ENCODE data around the gene FBXO28. TPM values are rescaled to one million over a fixed set of nuclear protein-coding genes. Genes with fewer than 3 reads are reported as not detected.

Gene FBXO28
- total and polyA plus RNA-seq, 10 of the 15 experiments (the other 5 are each of a cell fraction or from before 2014, with no cell fraction given), result 4.3 to 23.2 (median 18.4) TPM

GRCh38 chr1:224201853-224202252 is 87.9 kb downstream of the FBXO28 start:
- Histone ChIP-seq H3K36me3 (ENCODE audit: control insufficient read depth in 2 of 2, insufficient read depth in 2 of 2, low read length in 1 of 2) (no peaks in the 10 kb centered on the region), H3K4me2 (ENCODE audit: control insufficient read depth, insufficient read depth) (no peak overlapping the region), H3K9me3 (replicated peaks; ENCODE audit: control insufficient read depth, insufficient read depth, low read length) (no peaks in the 10 kb centered on the region), H3K4me1 (ENCODE audit: control insufficient read depth, insufficient read depth, low read length) (peaks cover 27% of the 10 kb centered on the region), H3K4me3 (no peak overlapping the region), H4K20me1 (ENCODE audit: control insufficient read depth, insufficient read depth) (no peaks in the 10 kb centered on the region; the same call in 1 of the 2 replicates), H3K27me3 (replicated peaks in 1 of 2; ENCODE audit: control insufficient read depth in 2 of 2, insufficient read depth in 2 of 2, low read length in 1 of 2) (no peaks in the 10 kb centered on the region), H3K79me2 (ENCODE audit: control insufficient read depth, insufficient read depth, low read length) (no peaks in the 10 kb centered on the region), H3K27ac (ENCODE audit: control insufficient read depth, insufficient read depth) (no peak overlapping the region), H2AFZ (ENCODE audit: control insufficient read depth, low read depth, low read length) (no peak overlapping the region), H3K9ac (ENCODE audit: control insufficient read depth, insufficient read depth, low read length) (no peak overlapping the region)
- no TSS peak for BruUV-seq (replicated peaks)
- POLR2A ChIA-PET, result interaction anchor here (0.7 kb wide), 1 partner anchor 1738 kb away, joined by 3 read pairs; no protein-coding TSS in a partner anchor
- RAD21 ChIA-PET (ENCODE audit: unreplicated experiment), result no interaction called here
- SMC1A ChIA-PET (ENCODE audit: uncharacterized antibody, unreplicated experiment), result interaction anchor here (1.8 kb wide), 1 partner anchor 16 kb away, joined by 7 read pairs; no protein-coding TSS in a partner anchor
- no peak for FAIRE-seq
- no peak for TF ChIP-seq MYB (IDR thresholded peaks at IDR 0.05; ENCODE audit: borderline replicate concordance, low read depth, low read length)
- TF ChIP-seq GATAD2B (conservative IDR thresholded peaks at IDR 0.05; ENCODE audit: low read depth), result no peak
- TF ChIP-seq NKRF (conservative IDR thresholded peaks at IDR 0.05), result no peak
- TF ChIP-seq TAF1 (IDR thresholded peaks at IDR 0.05; ENCODE audit: borderline replicate concordance, low read depth, low read length), result no peak
- no peak for TF ChIP-seq JUND (IDR thresholded peaks at IDR 0.05; ENCODE audit: low read depth, low read length)
- no peak for TF ChIP-seq ETV6 (conservative IDR thresholded peaks at IDR 0.05 in 1 of 2, IDR thresholded peaks at IDR 0.05 in 1 of 2; ENCODE audit: borderline replicate concordance in 1 of 2, low read depth in 1 of 2)
- TF ChIP-seq KAT2A (conservative IDR thresholded peaks at IDR 0.05; ENCODE audit: control insufficient read depth, low read depth, low read length), result no peak
- TF ChIP-seq BCL3 (IDR thresholded peaks at IDR 0.05; ENCODE audit: borderline replicate concordance, insufficient read depth, low read depth, low read length, poor library complexity, severe bottlenecking), result no peak
- TF ChIP-seq SIN3A (IDR thresholded peaks at IDR 0.05; ENCODE audit: low read depth, low read length), result no peak
- TF ChIP-seq TCF12 (IDR thresholded peaks at IDR 0.05; ENCODE audit: low read depth, low read length), result no peak
- TF ChIP-seq EZH2 (IDR thresholded peaks at IDR 0.05; ENCODE audit: borderline replicate concordance, control insufficient read depth, low read depth, low read length), result no peak
- TF ChIP-seq IKZF2 (IDR thresholded peaks at IDR 0.05), result no peak
- no peak for TF ChIP-seq POLR2AphosphoS5 (IDR thresholded peaks at IDR 0.05; ENCODE audit: low read length)
- no peak for TF ChIP-seq SUPT20H (IDR thresholded peaks at IDR 0.05; ENCODE audit: borderline replicate concordance, control insufficient read depth, low read depth, low read length)
- no peak for TF ChIP-seq MLLT1 (IDR thresholded peaks at IDR 0.05)
- TF ChIP-seq CREB1 (IDR thresholded peaks at IDR 0.05; ENCODE audit: low read depth), result no peak
- no peak for TF ChIP-seq IKZF1 (conservative IDR thresholded peaks at IDR 0.05)
- no peak for TF ChIP-seq MTA2 (IDR thresholded peaks at IDR 0.05; ENCODE audit: low read depth)
- in situ Hi-C loops (cut with MboI), result no loop called here
- no peak for DNase-seq (ENCODE audit: low read depth, low spot score)
- intact Hi-C loops (cut with micrococcal nuclease; ENCODE audit: unreplicated experiment), result loop anchor here (2.0 kb wide), 1 partner anchor 15 kb away; no protein-coding TSS in a partner anchor
- CTCF ChIA-PET, result no interaction called here
- ATAC-seq, result no peak
- 94% methylated on average over 4 of the region's 4 CpGs for WGBS (ENCODE audit: insufficient coverage, insufficient replicate concordance, low lambda C conversion rate, missing lambda C conversion rate)
